Activated B cell treated with CpG ODN at 0.5 μM for 24 hours (primary cell): ENCODE data around the gene RAPGEF2. TPM values are rescaled to one million over a fixed set of nuclear protein-coding genes. Genes with fewer than 3 reads are reported as not detected.
A peak's percentile ranks its signal among the peaks of the same experiment; 100 is the strongest.

Experiments used
- ATAC-seq: fragments of 200-7000 bp; cut with Tn5 transposase; one replicate; pipeline ENCODE4 v1.10.0; 2021; ENCODE audit warnings: low read depth, mild to moderate bottlenecking, moderate library complexity
- CTCF ChIA-PET: fragments of 350-600 bp; sonication (Branson Sonifier 250); formaldehyde crosslinking; loops from one replicate; lab custom pipeline; 2021; ENCODE audit warnings: antibody characterized with exemption; lab: Charles Lee
- POLR2A ChIA-PET: fragments of 350-600 bp; sonication (Branson Sonifier 250); formaldehyde crosslinking; loops from one replicate; lab custom pipeline; 2021; ENCODE audit warnings: antibody characterized with exemption; lab: Charles Lee
- DNase-seq: peaks from one replicate; pipeline ENCODE4 v3.0.0; 2022
- H3K27ac Mint-ChIP-seq: one replicate; pipeline ENCODE4 v1.8.0; 2020; ENCODE audit warnings: mixed read lengths
- H3K27me3 Mint-ChIP-seq: one replicate; pipeline ENCODE4 v1.8.0; 2021; ENCODE audit warnings: mixed read lengths
- H3K36me3 Mint-ChIP-seq: one replicate; pipeline ENCODE4 v1.8.0; 2021; ENCODE audit warnings: low read depth, mixed read lengths
- H3K4me1 Mint-ChIP-seq: one replicate; pipeline ENCODE4 v1.8.0; 2021; ENCODE audit warnings: mixed read lengths
- H3K4me3 Mint-ChIP-seq: one replicate; pipeline ENCODE4 v1.8.0; 2020; ENCODE audit warnings: mild to moderate bottlenecking, mixed read lengths
- H3K9me3 Mint-ChIP-seq: one replicate; pipeline ENCODE4 v1.8.0; 2020; ENCODE audit warnings: mixed read lengths
- CTCF ChIP-seq: fragments of 200-600 bp; IDR thresholded peaks from one replicate; pipeline ENCODE4 v1.8.0; 2022; ENCODE audit warnings: antibody characterized with exemption, mild to moderate bottlenecking
- intact Hi-C: fragments of 100-400 bp; cut with micrococcal nuclease; formaldehyde crosslinking; loops from one replicate; pipeline ENCODE4 v1.15.1; 2024
- total RNA-seq: library from RNA; stranded (reverse); gene quantifications from 2 replicates; pipeline ENCODE4 v1.2.3, GENCODE V29; 2022

Gene RAPGEF2
- total RNA-seq, 1 donor from 2014 or later: 22.9 TPM

GRCh38 chr4:159174645-159175084, 71.8 kb downstream of the RAPGEF2 start:
- Mint-ChIP-seq H3K36me3 (no peaks in the 10 kb centered on the region), H3K4me1 (peaks cover 60% of the 10 kb centered on the region), H3K27ac (no peak overlapping the region), H3K4me3 (no peak overlapping the region), H3K9me3 (no peaks in the 10 kb centered on the region), H3K27me3 (peaks cover 10% of the 10 kb centered on the region)
- intact Hi-C loops: loop anchor here (1.0 to 10.0 kb wide), 9 partner anchors 29 to 1180 kb away; partner anchors contain the start of genes ETFDH, PPID and RAPGEF2
- no peak for TF ChIP-seq CTCF
- ATAC-seq (no peak), DNase-seq (no peak)
- ChIA-PET CTCF (no interaction called here), POLR2A (no interaction called here)

- Mint-ChIP-seq H3K27me3 (peaks cover 10% of the 10 kb centered on the region), H3K36me3 (no peaks in the 10 kb centered on the region), H3K9me3 (no peaks in the 10 kb centered on the region), H3K27ac (no peak overlapping the region), H3K4me3 (no peak overlapping the region), H3K4me1 (peaks cover 60% of the 10 kb centered on the region)
- ATAC-seq (peak; percentile 84), DNase-seq (peak; percentile 20)
- intact Hi-C loops: loop anchor here (1.0 to 10.0 kb wide), 9 partner anchors 28 to 1181 kb away; partner anchors contain the start of genes ETFDH, PPID and RAPGEF2
- TF ChIP-seq CTCF: peak; percentile 72
- ChIA-PET CTCF (interaction anchor here (1.0 to 1.5 kb wide), 2 partner anchors 318 to 324 kb away, joined by 4 to 14 read pairs; no protein-coding TSS in a partner anchor), POLR2A (no interaction called here)
Measured at GRCh38 chr4:159175085-159175988, 72.5 kb downstream of the RAPGEF2 start.

GRCh38 chr4:159175989-159176375, 73.1 kb downstream of the RAPGEF2 start:
- DNase-seq: no peak
- ChIA-PET POLR2A (no interaction called here), CTCF (interaction anchor here (1.0 to 1.5 kb wide), 2 partner anchors 319 to 325 kb away, joined by 4 to 14 read pairs; no protein-coding TSS in a partner anchor)
- Mint-ChIP-seq H3K36me3 (no peaks in the 10 kb centered on the region), H3K27me3 (peaks cover 10% of the 10 kb centered on the region), H3K27ac (no peak overlapping the region), H3K4me1 (peaks cover 55% of the 10 kb centered on the region), H3K4me3 (no peak overlapping the region), H3K9me3 (no peaks in the 10 kb centered on the region)
- TF ChIP-seq CTCF: no peak
- intact Hi-C loops: loop anchor here (1.0 to 10.0 kb wide), 9 partner anchors 27 to 1181 kb away; partner anchors contain the start of genes ETFDH, PPID and RAPGEF2
- no peak for ATAC-seq

- Mint-ChIP-seq H3K4me1 (peaks cover 49% of the 10 kb centered on the region), H3K4me3 (peak overlapping the region; percentile 65), H3K27ac (no peak overlapping the region), H3K36me3 (no peaks in the 10 kb centered on the region), H3K27me3 (peaks cover 10% of the 10 kb centered on the region), H3K9me3 (no peaks in the 10 kb centered on the region)
- POLR2A ChIA-PET: interaction anchor here (0.6 kb wide), 1 partner anchor 74 kb away, joined by 4 read pairs; no protein-coding TSS in a partner anchor
- TF ChIP-seq CTCF: no peak
- intact Hi-C loops: loop anchor here (5.0 to 10.0 kb wide), 2 partner anchors 125 to 1183 kb away; no protein-coding TSS in a partner anchor
- DNase-seq (no peak), ATAC-seq (peak; percentile 54)
- CTCF ChIA-PET: interaction anchor here (1.1 to 3.8 kb wide), 5 partner anchors 11 to 341 kb away, joined by 3 to 30 read pairs (median 14); no protein-coding TSS in a partner anchor
Measured at GRCh38 chr4:159177265-159178150, 74.6 kb downstream of the RAPGEF2 start.
